AG10803 (cell line): ENCODE results near the gene COLEC11.

ENCODE experiments used
- DNase-seq: peaks from one replicate; pipeline ENCODE4 v3.0.0; 2010; ENCODE audit warnings: low read depth
- H3K4me3 ChIP-seq: 2 replicates; pipeline ENCODE4 v1.5.1; 2011; ENCODE audit warnings: mild to moderate bottlenecking, low read length, control low read depth
- CTCF ChIP-seq: conservative IDR thresholded peaks from 2 replicates; pipeline ENCODE4 v1.5.1; 2011; ENCODE audit warnings: mild to moderate bottlenecking, low read length, control low read depth, inconsistent platforms

The COLEC11 gene

GRCh38 chr2:3627500-3628100, 32.7 kb downstream of the COLEC11 start:
- H3K4me3 ChIP-seq: no peak overlapping the region
- no peak for TF ChIP-seq CTCF

DNA sequence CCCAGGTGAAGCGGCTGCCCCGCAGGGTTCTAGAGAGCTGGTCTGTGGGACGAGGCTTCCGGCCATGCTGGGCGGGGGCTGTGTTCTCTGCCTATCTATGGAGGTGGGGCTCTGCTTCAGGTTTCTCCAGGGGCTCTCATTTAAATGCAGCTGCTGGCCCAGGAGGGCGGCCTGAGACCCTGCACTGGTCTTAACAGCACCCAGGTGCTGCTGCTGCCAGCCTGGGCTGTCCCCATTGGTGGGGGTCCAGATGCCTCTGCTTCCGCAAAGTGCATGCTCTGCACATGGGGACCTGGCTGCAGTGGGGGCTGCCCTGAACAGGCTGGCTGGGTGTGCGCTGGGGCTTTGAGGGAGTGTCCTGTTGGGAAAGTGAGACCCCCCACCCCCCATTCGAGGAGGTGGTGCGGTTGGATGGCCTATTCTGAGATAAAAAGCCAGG, 33.3 kb downstream of the COLEC11 start:
- no peak overlapping the region for H3K4me3 ChIP-seq
- no peak for DNase-seq
- no peak for TF ChIP-seq CTCF

More at GRCh38 chr2:3627500-3628100, 32.7 kb downstream of the COLEC11 start:
- no peak for DNase-seq

- no peak for TF ChIP-seq CTCF
- no peak for DNase-seq
- H3K4me3 ChIP-seq: no peak overlapping the region
Measured at GRCh38 chr2:3628800-3629199, 33.9 kb downstream of the COLEC11 start.

GRCh38 chr2:3630631-3631030, 35.7 kb downstream of the COLEC11 start:
- DNase-seq: no peak
- TF ChIP-seq CTCF: no peak
- H3K4me3 ChIP-seq: no peak overlapping the region

DNA sequence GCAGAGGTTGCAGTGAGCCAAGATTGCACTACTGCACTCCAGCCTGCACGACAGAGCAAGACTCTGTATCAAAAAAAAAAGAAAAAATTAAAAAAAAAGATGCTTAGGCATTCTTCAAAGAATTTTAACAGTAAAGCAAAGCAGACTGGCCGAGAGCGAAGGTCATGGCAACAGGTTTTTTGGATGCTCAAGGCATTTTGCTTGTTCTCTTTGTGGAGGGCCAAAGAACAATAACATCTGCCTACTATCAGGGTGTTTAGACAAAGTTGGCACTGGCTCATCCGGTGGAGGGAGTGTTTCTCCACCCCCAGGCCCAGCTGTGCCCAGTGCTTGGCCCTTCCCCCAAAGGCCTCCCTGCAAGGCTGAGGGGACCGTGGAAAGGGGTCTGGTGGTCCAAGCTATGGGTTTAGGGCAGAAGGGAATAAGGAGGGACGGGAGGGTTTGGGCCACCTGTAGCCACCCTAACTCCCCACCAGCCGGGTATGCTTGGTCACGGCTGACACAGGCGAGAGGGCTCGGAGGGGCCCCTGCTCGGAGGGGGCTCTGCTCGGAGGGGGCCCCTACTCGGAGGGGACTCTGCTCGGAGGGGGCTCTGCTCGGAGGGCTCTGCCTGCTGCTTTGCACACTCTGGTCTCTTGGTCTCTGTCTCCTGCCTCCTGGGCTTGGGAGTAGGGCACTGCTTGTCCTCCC, 36.4 kb downstream of the COLEC11 start:
- no peak for TF ChIP-seq CTCF
- no peak for DNase-seq
- H3K4me3 ChIP-seq: no peak overlapping the region

GRCh38 chr2:3631851-3632659, 37.1 kb downstream of the COLEC11 start:
- DNase-seq: no peak
- H3K4me3 ChIP-seq: no peak overlapping the region
- no peak for TF ChIP-seq CTCF
